Measurements from ENCODE around the gene EMSY.
"Not testable (repeated sequence)": the region's sequence is repeated elsewhere in the genome, so short reads cannot be mapped to it uniquely, and the experiment has no call there.

EMSY gene

DNA sequence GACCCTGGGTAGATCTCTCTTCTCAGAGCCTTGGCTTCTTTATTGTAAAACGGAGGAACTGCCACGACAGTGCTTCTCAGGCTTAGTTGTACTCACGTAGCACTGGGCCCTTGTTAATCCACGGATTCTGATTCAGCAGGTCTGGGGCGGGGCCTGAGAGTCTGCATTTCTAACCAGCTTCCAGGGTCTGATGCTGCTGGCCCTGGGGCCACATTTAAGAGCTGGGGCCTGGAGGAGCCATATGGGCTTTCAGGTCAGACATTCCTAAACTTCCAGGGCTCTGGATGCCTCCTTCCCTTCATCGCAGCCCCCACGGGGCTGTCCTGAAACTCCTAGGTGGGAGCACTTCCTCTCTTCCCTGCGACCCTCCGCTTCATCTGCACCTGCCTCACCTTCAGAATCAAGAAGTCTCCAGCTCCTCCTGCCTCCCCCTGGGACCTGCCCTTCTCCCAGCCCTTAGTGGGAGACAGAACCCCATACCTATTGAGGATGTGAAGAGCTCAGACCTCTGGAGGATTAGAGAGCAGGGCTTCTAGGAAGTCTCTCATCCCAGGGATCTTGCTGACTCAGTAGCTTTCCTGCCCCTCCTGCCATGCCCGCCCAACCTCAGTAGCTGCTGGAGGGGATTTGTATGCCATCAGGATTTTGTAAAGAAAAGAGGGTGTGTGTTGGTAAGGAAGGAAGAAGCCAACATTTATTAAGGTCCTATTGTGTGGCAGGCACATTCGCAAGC, 133.3 kb downstream of the EMSY start:
- no peak for DNase-seq (ENCODE audit: insufficient read length)
- TF ChIP-seq POLR2AphosphoS5 (IDR thresholded peaks at IDR 0.05; ENCODE audit: low read depth, low read length) (no peak), TAF1 (IDR thresholded peaks at IDR 0.05; ENCODE audit: borderline replicate concordance, low read depth, low read length) (no peak), POLR2A (IDR thresholded peaks at IDR 0.05; ENCODE audit: low read depth, low read length) (no peak)
- no peak for FAIRE-seq

DNA sequence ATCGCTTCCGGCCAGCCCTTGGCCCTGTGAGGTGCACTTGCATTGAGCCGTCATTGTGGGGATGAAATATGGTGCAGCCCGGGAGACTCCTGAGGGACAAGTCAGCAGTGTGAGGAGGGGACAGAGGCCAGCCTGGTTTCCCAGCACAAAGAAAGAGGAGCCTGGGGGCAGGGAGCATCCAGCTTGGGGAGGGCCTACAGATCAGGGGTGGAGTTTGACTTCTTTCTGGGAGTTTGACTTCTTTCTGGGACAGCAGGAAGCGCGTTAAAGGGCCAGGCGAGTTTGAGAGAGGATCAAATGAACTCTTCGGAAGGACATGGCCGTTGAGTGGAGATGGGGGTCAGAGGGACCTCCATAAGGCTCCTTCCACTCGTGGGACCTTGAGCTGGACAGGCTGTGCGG, 133.8 kb downstream of the EMSY start:
- FAIRE-seq (no peak), DNase-seq (ENCODE audit: insufficient read length) (no peak)
- no peak for TF ChIP-seq TAF1 (IDR thresholded peaks at IDR 0.05; ENCODE audit: borderline replicate concordance, low read depth, low read length)
- no peak for TF ChIP-seq POLR2A (IDR thresholded peaks at IDR 0.05; ENCODE audit: low read depth, low read length)
- no peak for TF ChIP-seq POLR2AphosphoS5 (IDR thresholded peaks at IDR 0.05; ENCODE audit: low read depth, low read length)

- no peak for FAIRE-seq
- no peak for DNase-seq (ENCODE audit: insufficient read length)
- TF ChIP-seq TAF1 (IDR thresholded peaks at IDR 0.05; ENCODE audit: borderline replicate concordance, low read depth, low read length), result no peak
- TF ChIP-seq POLR2AphosphoS5 (IDR thresholded peaks at IDR 0.05; ENCODE audit: low read depth, low read length), result no peak
- no peak for TF ChIP-seq POLR2A (IDR thresholded peaks at IDR 0.05; ENCODE audit: low read depth, low read length)
These were observed 134.4 kb downstream of the EMSY start for GRCh38 chr11:76579056-76579751.

DNA sequence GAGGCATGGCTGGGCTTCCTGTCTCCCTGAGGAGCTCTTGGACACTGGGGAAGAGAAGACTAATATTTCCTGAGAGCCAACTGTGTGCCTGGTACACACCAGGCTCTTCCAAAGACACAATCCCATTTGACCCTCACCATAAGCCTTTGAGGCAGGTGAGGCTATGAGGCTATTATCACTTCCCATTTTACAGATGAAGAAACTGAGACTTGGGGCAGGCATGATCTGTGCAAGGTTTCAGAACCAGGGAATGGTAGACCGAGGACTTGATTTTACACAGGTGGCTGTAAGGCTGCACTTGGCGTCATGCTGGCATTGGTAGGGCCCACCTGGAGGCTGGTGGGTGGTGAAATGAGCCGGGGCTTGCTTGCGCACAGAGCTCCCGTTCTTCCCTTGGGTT, 134.9 kb downstream of the EMSY start:
- DNase-seq (ENCODE audit: insufficient read length) (no peak), FAIRE-seq (no peak)
- no peak for TF ChIP-seq POLR2AphosphoS5 (IDR thresholded peaks at IDR 0.05; ENCODE audit: low read depth, low read length)

GRCh38 chr11:76582471-76582870, 137.7 kb downstream of the EMSY start:
- not testable (repeated sequence) for FAIRE-seq; DNase-seq (ENCODE audit: insufficient read length)

GRCh38 chr11:76587820-76588454, 143.1 kb downstream of the EMSY start:
- FAIRE-seq (no peak), DNase-seq (ENCODE audit: insufficient read length) (no peak)
- no peak for TF ChIP-seq POLR2AphosphoS5 (IDR thresholded peaks at IDR 0.05; ENCODE audit: low read depth, low read length)
- no peak for TF ChIP-seq POLR2A (IDR thresholded peaks at IDR 0.05; ENCODE audit: low read depth, low read length)

DNA sequence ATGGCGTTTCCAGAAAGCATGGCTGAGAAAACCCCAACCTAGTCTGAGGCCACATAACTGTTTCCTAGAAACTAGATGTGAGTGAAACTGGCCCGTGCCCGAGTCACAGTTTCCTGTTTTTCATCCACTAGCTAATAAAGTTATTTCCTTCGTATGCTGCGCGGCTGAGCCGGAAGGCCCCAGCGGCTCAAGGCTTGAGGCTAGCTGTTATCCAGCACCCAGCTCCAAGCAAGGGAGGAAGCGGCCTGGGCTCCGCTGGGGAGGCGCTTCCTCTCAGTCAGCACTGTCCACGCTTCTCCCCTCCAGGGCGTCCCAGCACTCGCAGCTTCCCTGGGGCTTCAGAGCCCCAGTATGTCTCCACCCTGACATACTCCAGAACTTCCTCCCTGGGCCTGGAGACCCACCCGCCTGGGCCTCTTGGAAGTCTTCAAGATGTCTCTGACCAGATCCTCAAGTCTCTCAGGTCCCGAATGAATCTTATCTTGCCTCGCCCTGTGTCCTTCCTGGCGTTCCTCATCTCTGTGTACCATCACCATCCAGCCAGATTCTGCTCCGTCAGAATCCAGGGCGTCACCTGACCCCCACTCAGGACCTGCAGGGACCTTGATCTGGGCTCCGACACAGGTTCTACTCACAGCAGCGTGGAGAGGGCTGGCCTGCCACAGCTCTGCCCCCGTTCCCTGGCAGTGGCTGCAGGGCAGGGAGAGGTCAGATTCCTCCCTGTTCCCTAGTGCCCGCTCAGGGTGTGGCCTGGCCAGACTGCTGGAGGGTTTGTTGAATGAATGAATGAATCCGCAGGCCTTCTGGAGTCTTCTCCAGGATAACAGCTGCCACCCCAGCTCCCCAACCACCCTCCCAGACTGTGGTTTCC, 143.9 kb downstream of the EMSY start:
- no peak for FAIRE-seq
- no peak for DNase-seq (ENCODE audit: insufficient read length)
- TF ChIP-seq TAF1 (IDR thresholded peaks at IDR 0.05; ENCODE audit: borderline replicate concordance, low read depth, low read length), result no peak
- TF ChIP-seq POLR2A (IDR thresholded peaks at IDR 0.05; ENCODE audit: low read depth, low read length), result no peak
- TF ChIP-seq POLR2AphosphoS5 (IDR thresholded peaks at IDR 0.05; ENCODE audit: low read depth, low read length), result no peak

- TF ChIP-seq POLR2AphosphoS5 (IDR thresholded peaks at IDR 0.05; ENCODE audit: low read depth, low read length), result no peak
- no peak for TF ChIP-seq POLR2A (IDR thresholded peaks at IDR 0.05; ENCODE audit: low read depth, low read length)
- TF ChIP-seq TAF1 (IDR thresholded peaks at IDR 0.05; ENCODE audit: borderline replicate concordance, low read depth, low read length), result no peak
- DNase-seq (ENCODE audit: insufficient read length) (no peak), FAIRE-seq (no peak)
These were observed 144.7 kb downstream of the EMSY start for GRCh38 chr11:76589477-76589876.

GRCh38 chr11:76589964-76590950, 145.4 kb downstream of the EMSY start:
- no peak for DNase-seq (ENCODE audit: insufficient read length)
- FAIRE-seq, result no peak
- no peak for TF ChIP-seq POLR2AphosphoS5 (IDR thresholded peaks at IDR 0.05; ENCODE audit: low read depth, low read length)
- no peak for TF ChIP-seq POLR2A (IDR thresholded peaks at IDR 0.05; ENCODE audit: low read depth, low read length)
- no peak for TF ChIP-seq TAF1 (IDR thresholded peaks at IDR 0.05; ENCODE audit: borderline replicate concordance, low read depth, low read length)

- FAIRE-seq (no peak), DNase-seq (ENCODE audit: insufficient read length) (no peak)
- TF ChIP-seq POLR2AphosphoS5 (IDR thresholded peaks at IDR 0.05; ENCODE audit: low read depth, low read length) (no peak), TAF1 (IDR thresholded peaks at IDR 0.05; ENCODE audit: borderline replicate concordance, low read depth, low read length) (no peak), POLR2A (IDR thresholded peaks at IDR 0.05; ENCODE audit: low read depth, low read length) (no peak)
These were observed 146.6 kb downstream of the EMSY start for GRCh38 chr11:76591416-76591815.

All from GM12892 (cell line).